ENCODE measurements around the gene FKBP11.

Gene FKBP11

DNA sequence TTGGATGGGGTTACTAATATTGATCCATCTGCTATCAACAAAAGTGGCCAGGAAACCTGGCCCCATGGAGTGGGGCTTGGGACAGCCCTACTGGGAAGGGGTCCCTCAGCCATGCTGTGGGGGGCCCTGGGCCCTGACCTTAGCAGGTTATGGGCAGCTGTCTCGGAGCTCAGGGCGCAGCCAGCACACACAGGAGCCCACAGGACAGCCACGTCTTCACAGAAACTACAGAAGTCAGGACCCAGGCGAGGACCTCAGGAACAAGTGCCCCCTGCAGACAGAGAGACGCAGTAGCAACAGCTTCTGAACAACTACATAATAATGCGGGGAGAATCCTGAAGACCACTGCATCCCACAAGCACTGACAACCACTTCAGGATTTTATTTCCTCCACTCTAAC is 11.9 kb upstream of the FKBP11 start:
- H3K36me3 ChIP-seq (ENCODE audit: control insufficient read depth, insufficient read depth, low read length) = peaks cover 31% of the 10 kb centered on the region
- H3K27ac ChIP-seq (ENCODE audit: low read depth, low read length) = no peak overlapping the region
- H3K79me1 ChIP-seq (ENCODE audit: low read length) = peaks cover 6% of the 10 kb centered on the region
- H3K27me3 ChIP-seq (ENCODE audit: insufficient read depth, low read length, poor library complexity) = no peaks in the 10 kb centered on the region
- H2BK5ac ChIP-seq (ENCODE audit: low read length) = no peak overlapping the region
- no peak overlapping the region for H4K8ac ChIP-seq (ENCODE audit: low read depth, low read length)
- no peaks in the 10 kb centered on the region for H3K4me1 ChIP-seq (ENCODE audit: control insufficient read depth, low read depth, low read length)
- H3K9ac ChIP-seq (ENCODE audit: low read length) = no peak overlapping the region
- no peak overlapping the region for H3K23ac ChIP-seq (ENCODE audit: low read length)
- H3K79me2 ChIP-seq (ENCODE audit: control insufficient read depth, insufficient read depth, low read length) = peaks cover 5% of the 10 kb centered on the region
- H3K4ac ChIP-seq (ENCODE audit: low read depth, low read length) = no peak overlapping the region
- no peak overlapping the region for H3K4me3 ChIP-seq (ENCODE audit: low read length)
- no CpG with 5 or more reads among the region's 6 CpGs for WGBS (ENCODE audit: extremely low coverage, insufficient coverage, low lambda C conversion rate)
- DNase-seq = peak; percentile 65
- no peak overlapping the region for H3K18ac ChIP-seq (ENCODE audit: low read length)
- no peak overlapping the region for H3K56ac ChIP-seq (ENCODE audit: low read length)
- H3K4me2 ChIP-seq (ENCODE audit: low read length) = no peak overlapping the region
- H2BK120ac ChIP-seq (ENCODE audit: low read depth, low read length) = no peak overlapping the region
- H4K5ac ChIP-seq (ENCODE audit: low read length) = no peak overlapping the region
- no peak overlapping the region for H2BK15ac ChIP-seq (replicated peaks; ENCODE audit: low read depth)
- H2AK5ac ChIP-seq (ENCODE audit: low read length) = no peak overlapping the region

DNA sequence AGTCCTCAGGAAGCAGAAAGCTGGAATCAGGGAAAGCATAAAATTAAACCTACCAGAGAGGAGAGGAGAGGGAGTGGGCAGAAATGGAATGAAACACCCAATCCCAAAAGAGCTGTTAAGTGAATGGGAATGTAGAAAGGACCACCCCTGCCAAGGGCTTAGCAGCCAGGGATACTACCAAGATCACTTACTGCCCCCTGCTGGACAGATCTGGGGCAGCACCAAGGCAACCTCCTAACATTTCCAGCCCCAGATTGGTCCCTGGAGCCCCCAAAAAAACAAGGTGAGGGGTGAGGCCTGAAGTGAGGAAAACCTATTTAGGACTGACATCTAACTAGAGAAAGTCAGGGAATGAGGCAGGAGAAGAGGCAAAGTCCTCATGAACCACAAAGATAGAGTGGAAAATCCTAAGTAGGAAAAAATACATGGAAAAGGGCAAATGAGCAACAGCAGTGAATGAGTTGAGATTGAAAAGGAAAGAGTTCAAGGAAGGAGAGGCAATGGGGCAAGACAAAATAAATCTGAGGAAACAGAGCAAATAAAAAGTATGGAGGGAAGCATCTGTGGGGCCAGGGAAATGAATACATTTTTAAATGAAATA is 11.2 kb upstream of the FKBP11 start:
- Histone ChIP-seq H3K4me1 (ENCODE audit: control insufficient read depth, low read depth, low read length) (no peaks in the 10 kb centered on the region), H3K23ac (ENCODE audit: low read length) (no peak overlapping the region), H3K36me3 (ENCODE audit: control insufficient read depth, insufficient read depth, low read length) (peaks cover 31% of the 10 kb centered on the region), H2AK5ac (ENCODE audit: low read length) (no peak overlapping the region), H4K5ac (ENCODE audit: low read length) (no peak overlapping the region), H3K27me3 (ENCODE audit: insufficient read depth, low read length, poor library complexity) (no peaks in the 10 kb centered on the region), H3K4me3 (ENCODE audit: low read length) (no peak overlapping the region), H2BK15ac (replicated peaks; ENCODE audit: low read depth) (no peak overlapping the region), H3K27ac (ENCODE audit: low read depth, low read length) (no peak overlapping the region), H3K79me2 (ENCODE audit: control insufficient read depth, insufficient read depth, low read length) (peaks cover 2% of the 10 kb centered on the region), H2BK120ac (ENCODE audit: low read depth, low read length) (no peak overlapping the region), H3K18ac (ENCODE audit: low read length) (no peak overlapping the region), H3K79me1 (ENCODE audit: low read length) (peaks cover 3% of the 10 kb centered on the region), H4K8ac (ENCODE audit: low read depth, low read length) (no peak overlapping the region), H3K4ac (ENCODE audit: low read depth, low read length) (no peak overlapping the region), H2BK5ac (ENCODE audit: low read length) (no peak overlapping the region), H3K9ac (ENCODE audit: low read length) (no peak overlapping the region), H3K56ac (ENCODE audit: low read length) (no peak overlapping the region), H3K4me2 (ENCODE audit: low read length) (no peak overlapping the region)
- peak; percentile 85 for DNase-seq

DNA sequence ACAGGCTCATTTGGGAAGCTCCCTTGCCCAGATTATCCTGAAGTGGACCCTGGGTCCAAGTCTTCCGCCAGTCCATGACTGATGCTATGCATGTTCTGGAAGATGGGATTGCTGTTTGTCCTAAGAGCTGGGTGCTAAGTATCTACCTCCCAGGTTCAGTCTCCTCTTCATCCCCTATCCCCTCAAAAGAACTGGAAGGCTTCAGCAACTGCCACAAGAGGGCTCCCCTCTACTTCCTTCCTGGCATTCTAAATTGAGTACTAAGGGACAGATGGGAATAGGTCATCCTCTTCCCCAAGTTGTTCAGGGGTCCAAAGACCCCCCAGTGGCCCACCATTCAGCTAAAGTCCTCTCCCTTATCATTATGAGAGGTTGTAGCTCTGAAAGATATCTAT is 9.0 kb upstream of the FKBP11 start:
- Histone ChIP-seq H2BK5ac (ENCODE audit: low read length) (no peak overlapping the region), H4K5ac (ENCODE audit: low read length) (no peak overlapping the region), H2BK120ac (ENCODE audit: low read depth, low read length) (no peak overlapping the region), H3K56ac (ENCODE audit: low read length) (no peak overlapping the region), H3K9ac (ENCODE audit: low read length) (no peak overlapping the region), H4K8ac (ENCODE audit: low read depth, low read length) (no peak overlapping the region), H3K79me2 (ENCODE audit: control insufficient read depth, insufficient read depth, low read length) (peaks cover 2% of the 10 kb centered on the region), H2BK15ac (replicated peaks; ENCODE audit: low read depth) (no peak overlapping the region), H3K4ac (ENCODE audit: low read depth, low read length) (no peak overlapping the region), H3K4me1 (ENCODE audit: control insufficient read depth, low read depth, low read length) (no peaks in the 10 kb centered on the region), H3K23ac (ENCODE audit: low read length) (no peak overlapping the region), H3K36me3 (ENCODE audit: control insufficient read depth, insufficient read depth, low read length) (peaks cover 24% of the 10 kb centered on the region), H3K27ac (ENCODE audit: low read depth, low read length) (no peak overlapping the region), H3K27me3 (ENCODE audit: insufficient read depth, low read length, poor library complexity) (no peaks in the 10 kb centered on the region), H3K79me1 (ENCODE audit: low read length) (peaks cover 3% of the 10 kb centered on the region), H3K18ac (ENCODE audit: low read length) (no peak overlapping the region), H2AK5ac (ENCODE audit: low read length) (no peak overlapping the region), H3K4me3 (ENCODE audit: low read length) (no peak overlapping the region), H3K4me2 (ENCODE audit: low read length) (no peak overlapping the region)
- peak; percentile 34 for DNase-seq
- WGBS (ENCODE audit: extremely low coverage, insufficient coverage, low lambda C conversion rate) = no CpG with 5 or more reads among the region's 1 CpG

DNA sequence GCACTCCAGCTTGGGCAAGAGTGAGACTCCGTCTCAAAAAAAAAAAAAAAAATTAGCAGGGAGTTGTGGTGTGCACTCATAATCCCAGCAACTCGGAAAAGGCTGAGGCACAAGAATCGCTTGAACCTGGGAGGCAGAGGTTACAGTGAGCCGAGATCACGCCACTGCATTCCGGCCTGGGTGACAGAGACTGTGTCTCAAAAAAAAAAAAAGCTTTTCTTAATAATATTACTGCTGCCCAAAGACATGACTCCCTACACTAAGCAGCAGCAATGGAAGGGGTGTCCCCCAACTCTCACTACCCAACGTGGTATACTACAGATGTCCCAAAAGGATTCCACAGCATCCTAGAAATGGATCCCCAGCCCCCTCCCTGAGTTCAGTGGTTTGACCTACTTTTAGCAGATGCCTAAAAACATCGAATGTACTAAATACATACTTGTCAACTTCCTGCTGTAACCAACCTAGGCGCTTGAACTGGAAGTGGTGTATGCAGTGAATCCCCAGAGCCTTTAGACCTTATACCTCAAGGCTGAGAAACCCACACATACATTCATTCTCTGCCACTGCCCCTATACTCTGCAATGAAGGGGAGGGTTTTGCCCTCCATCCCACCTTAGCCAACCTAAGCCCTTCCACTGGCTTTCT is 8.5 kb upstream of the FKBP11 start:
- Histone ChIP-seq H2BK120ac (ENCODE audit: low read depth, low read length) (no peak overlapping the region), H3K27ac (ENCODE audit: low read depth, low read length) (no peak overlapping the region), H3K18ac (ENCODE audit: low read length) (no peak overlapping the region), H2AK5ac (ENCODE audit: low read length) (no peak overlapping the region), H3K27me3 (ENCODE audit: insufficient read depth, low read length, poor library complexity) (no peaks in the 10 kb centered on the region), H3K4ac (ENCODE audit: low read depth, low read length) (no peak overlapping the region), H3K9ac (ENCODE audit: low read length) (no peak overlapping the region), H3K4me1 (ENCODE audit: control insufficient read depth, low read depth, low read length) (no peaks in the 10 kb centered on the region), H2BK5ac (ENCODE audit: low read length) (no peak overlapping the region), H3K56ac (ENCODE audit: low read length) (no peak overlapping the region), H3K36me3 (ENCODE audit: control insufficient read depth, insufficient read depth, low read length) (peaks cover 25% of the 10 kb centered on the region), H3K23ac (ENCODE audit: low read length) (no peak overlapping the region), H2BK15ac (replicated peaks; ENCODE audit: low read depth) (no peak overlapping the region), H3K79me2 (ENCODE audit: control insufficient read depth, insufficient read depth, low read length) (peaks cover 2% of the 10 kb centered on the region), H4K8ac (ENCODE audit: low read depth, low read length) (no peak overlapping the region), H3K4me2 (ENCODE audit: low read length) (no peak overlapping the region), H4K5ac (ENCODE audit: low read length) (no peak overlapping the region), H3K79me1 (ENCODE audit: low read length) (peaks cover 3% of the 10 kb centered on the region), H3K4me3 (ENCODE audit: low read length) (no peak overlapping the region)
- DNase-seq = no peak
- WGBS (ENCODE audit: extremely low coverage, insufficient coverage, low lambda C conversion rate) = no CpG with 5 or more reads among the region's 9 CpGs

DNA sequence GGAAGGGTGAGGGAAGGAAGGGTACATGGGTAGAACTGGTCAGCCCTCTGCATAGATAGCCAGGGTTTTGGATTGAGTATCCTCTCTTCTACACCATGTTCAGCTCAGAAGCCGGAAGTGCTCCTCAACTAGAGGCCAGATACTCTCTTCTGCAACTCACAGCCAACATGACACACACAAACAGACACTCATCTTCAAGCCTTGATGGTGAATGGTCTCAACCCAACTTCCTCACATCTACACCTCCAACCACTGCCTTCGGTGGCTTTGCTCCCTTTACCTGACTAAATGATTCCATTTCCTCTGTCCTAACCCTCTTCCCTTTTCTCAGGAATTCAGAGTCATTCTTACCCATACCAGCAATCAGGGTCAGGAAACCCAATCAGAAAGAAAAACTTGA is 7.6 kb upstream of the FKBP11 start:
- Histone ChIP-seq H3K56ac (ENCODE audit: low read length) (no peak overlapping the region), H2BK15ac (replicated peaks; ENCODE audit: low read depth) (no peak overlapping the region), H3K9ac (ENCODE audit: low read length) (no peak overlapping the region), H3K4me3 (ENCODE audit: low read length) (no peak overlapping the region), H3K79me1 (ENCODE audit: low read length) (peaks cover 3% of the 10 kb centered on the region), H3K4me1 (ENCODE audit: control insufficient read depth, low read depth, low read length) (no peaks in the 10 kb centered on the region), H3K4ac (ENCODE audit: low read depth, low read length) (no peak overlapping the region), H4K5ac (ENCODE audit: low read length) (no peak overlapping the region), H2AK5ac (ENCODE audit: low read length) (no peak overlapping the region), H2BK120ac (ENCODE audit: low read depth, low read length) (no peak overlapping the region), H3K4me2 (ENCODE audit: low read length) (no peak overlapping the region), H3K36me3 (ENCODE audit: control insufficient read depth, insufficient read depth, low read length) (peaks cover 23% of the 10 kb centered on the region), H3K23ac (ENCODE audit: low read length) (no peak overlapping the region), H3K18ac (ENCODE audit: low read length) (no peak overlapping the region), H2BK5ac (ENCODE audit: low read length) (no peak overlapping the region), H4K8ac (ENCODE audit: low read depth, low read length) (no peak overlapping the region), H3K27me3 (ENCODE audit: insufficient read depth, low read length, poor library complexity) (no peaks in the 10 kb centered on the region), H3K27ac (ENCODE audit: low read depth, low read length) (no peak overlapping the region), H3K79me2 (ENCODE audit: control insufficient read depth, insufficient read depth, low read length) (peaks cover 2% of the 10 kb centered on the region)
- DNase-seq = no peak
- WGBS (ENCODE audit: extremely low coverage, insufficient coverage, low lambda C conversion rate) = no CpG with 5 or more reads among the region's 2 CpGs

DNA sequence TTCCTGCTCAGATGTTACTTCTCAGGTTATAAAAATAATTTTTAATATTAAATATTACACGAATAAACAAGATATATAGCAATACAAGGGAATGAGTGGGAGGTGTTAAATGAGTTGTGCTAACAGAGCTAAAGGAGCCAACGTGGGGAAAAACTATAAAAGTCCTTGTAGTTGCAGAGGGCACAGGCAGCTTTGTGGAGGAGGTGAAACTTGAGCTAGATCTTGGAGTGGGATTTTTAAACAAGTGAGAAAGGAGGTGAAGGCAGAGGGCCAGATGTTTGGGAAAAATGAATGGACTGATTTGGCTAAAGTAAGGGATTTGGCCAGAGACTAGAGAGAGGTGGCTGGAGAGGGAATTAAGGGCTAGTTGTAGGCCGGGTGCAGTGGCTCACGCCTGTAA is 5.2 kb upstream of the FKBP11 start:
- H3K79me1 ChIP-seq (ENCODE audit: low read length) = no peaks in the 10 kb centered on the region
- no peak overlapping the region for H3K9ac ChIP-seq (ENCODE audit: low read length)
- no peak overlapping the region for H3K18ac ChIP-seq (ENCODE audit: low read length)
- H4K5ac ChIP-seq (ENCODE audit: low read length) = no peak overlapping the region
- H2BK120ac ChIP-seq (ENCODE audit: low read depth, low read length) = no peak overlapping the region
- H3K27me3 ChIP-seq (ENCODE audit: insufficient read depth, low read length, poor library complexity) = no peaks in the 10 kb centered on the region
- no peak overlapping the region for H3K27ac ChIP-seq (ENCODE audit: low read depth, low read length)
- no peak overlapping the region for H3K23ac ChIP-seq (ENCODE audit: low read length)
- H3K4me1 ChIP-seq (ENCODE audit: control insufficient read depth, low read depth, low read length) = no peaks in the 10 kb centered on the region
- WGBS (ENCODE audit: extremely low coverage, insufficient coverage, low lambda C conversion rate) = 100% methylated on average over 1 of the region's 4 CpGs
- H2BK5ac ChIP-seq (ENCODE audit: low read length) = no peak overlapping the region
- H3K79me2 ChIP-seq (ENCODE audit: control insufficient read depth, insufficient read depth, low read length) = no peaks in the 10 kb centered on the region
- no peak overlapping the region for H3K4me3 ChIP-seq (ENCODE audit: low read length)
- no peak overlapping the region for H4K8ac ChIP-seq (ENCODE audit: low read depth, low read length)
- no peak overlapping the region for H3K4ac ChIP-seq (ENCODE audit: low read depth, low read length)
- no peak overlapping the region for H2BK15ac ChIP-seq (replicated peaks; ENCODE audit: low read depth)
- peaks cover 17% of the 10 kb centered on the region for H3K36me3 ChIP-seq (ENCODE audit: control insufficient read depth, insufficient read depth, low read length)
- no peak overlapping the region for H3K56ac ChIP-seq (ENCODE audit: low read length)
- H3K4me2 ChIP-seq (ENCODE audit: low read length) = no peak overlapping the region
- no peak for DNase-seq
- H2AK5ac ChIP-seq (ENCODE audit: low read length) = no peak overlapping the region

All from mesendoderm (in vitro differentiated cells).